ENCODE data around the gene TET2. TPM values are rescaled to one million over a fixed set of nuclear protein-coding genes. Genes with fewer than 3 reads are reported as not detected.

TET2 gene
- total RNA-seq, 1 donor from 2014 or later = 30.0 TPM

- ATAC-seq (no peak), DNase-seq (no peak)
- no peak overlapping the region for H3K4me3 ChIP-seq
- H3K27ac ChIP-seq = no peak overlapping the region
- intact Hi-C loops (cut with DNase I) = no loop called here
- H3K27me3 ChIP-seq = no peaks in the 10 kb centered on the region
- no peaks in the 10 kb centered on the region for H3K36me3 ChIP-seq
- peaks cover 46% of the 10 kb centered on the region for H3K4me1 ChIP-seq
- no peak for TF ChIP-seq CTCF (IDR thresholded peaks at IDR 0.05)
- H3K9me3 ChIP-seq = no peaks in the 10 kb centered on the region
Measured at GRCh38 chr4:105193536-105193935, 46.9 kb downstream of the TET2 start.

- no peaks in the 10 kb centered on the region for H3K9me3 ChIP-seq
- no peak overlapping the region for H3K27ac ChIP-seq
- no peak overlapping the region for H3K4me3 ChIP-seq
- DNase-seq = no peak
- peaks cover 46% of the 10 kb centered on the region for H3K4me1 ChIP-seq
- no peak for TF ChIP-seq CTCF (IDR thresholded peaks at IDR 0.05)
- intact Hi-C loops (cut with DNase I) = no loop called here
- no peaks in the 10 kb centered on the region for H3K36me3 ChIP-seq
- no peak for ATAC-seq
- no peaks in the 10 kb centered on the region for H3K27me3 ChIP-seq
Measured at GRCh38 chr4:105194328-105195231, 47.9 kb downstream of the TET2 start.

- Histone ChIP-seq H3K4me3 (no peak overlapping the region), H3K27me3 (no peaks in the 10 kb centered on the region), H3K27ac (no peak overlapping the region), H3K4me1 (peaks cover 26% of the 10 kb centered on the region), H3K9me3 (no peaks in the 10 kb centered on the region), H3K36me3 (no peaks in the 10 kb centered on the region)
- TF ChIP-seq CTCF (IDR thresholded peaks at IDR 0.05) = peak; percentile 18
- DNase-seq = no peak
- ATAC-seq = peak; percentile 91
- intact Hi-C loops (cut with DNase I) = no loop called here
Measured at GRCh38 chr4:105196523-105197145, 50.0 kb downstream of the TET2 start.

- no peaks in the 10 kb centered on the region for H3K27me3 ChIP-seq
- intact Hi-C loops (cut with DNase I) = no loop called here
- DNase-seq (no peak), ATAC-seq (no peak)
- no peak for TF ChIP-seq CTCF (IDR thresholded peaks at IDR 0.05)
- no peak overlapping the region for H3K4me3 ChIP-seq
- peaks cover 15% of the 10 kb centered on the region for H3K4me1 ChIP-seq
- H3K27ac ChIP-seq = no peak overlapping the region
- H3K9me3 ChIP-seq = no peaks in the 10 kb centered on the region
- H3K36me3 ChIP-seq = no peaks in the 10 kb centered on the region
Measured at GRCh38 chr4:105197777-105198176, 51.1 kb downstream of the TET2 start.

GRCh38 chr4:105198541-105198940 is 51.9 kb downstream of the TET2 start:
- Histone ChIP-seq H3K27me3 (no peaks in the 10 kb centered on the region), H3K36me3 (no peaks in the 10 kb centered on the region), H3K4me3 (no peak overlapping the region), H3K27ac (no peak overlapping the region), H3K4me1 (peaks cover 8% of the 10 kb centered on the region), H3K9me3 (no peaks in the 10 kb centered on the region)
- ATAC-seq (no peak), DNase-seq (no peak)
- intact Hi-C loops (cut with DNase I) = no loop called here
- TF ChIP-seq CTCF (IDR thresholded peaks at IDR 0.05) = no peak

All from upper lobe of right lung (tissue), 1 donor.